HEK293 (cell line): Measurements from ENCODE around the gene VAMP7.

Experiments
- CTCF ChIP-seq: fragments of 450-650 bp; formaldehyde crosslinking; IDR thresholded peaks from 2 replicates; pipeline ENCODE4 v1.5.1; 2016; ENCODE audit warnings: missing biosample characterization, missing genetic modification characterization
- ZBTB1 ChIP-seq: fragments of 450-650 bp; formaldehyde crosslinking; IDR thresholded peaks from 2 replicates; pipeline ENCODE4 v1.5.1; 2016; ENCODE audit warnings: missing biosample characterization, missing genetic modification characterization
- ZBTB49 ChIP-seq: fragments of 450-650 bp; formaldehyde crosslinking; IDR thresholded peaks from 2 replicates; pipeline ENCODE4 v1.5.1; 2016; ENCODE audit warnings: missing biosample characterization, missing genetic modification characterization, low read depth
- ZFP41 ChIP-seq: fragments of 450-650 bp; formaldehyde crosslinking; IDR thresholded peaks from 2 replicates; pipeline ENCODE4 v1.5.1; 2016; ENCODE audit warnings: missing biosample characterization, missing genetic modification characterization, borderline replicate concordance
- ZNF280C ChIP-seq: fragments of 450-650 bp; formaldehyde crosslinking; IDR thresholded peaks from 2 replicates; pipeline ENCODE4 v1.5.1; 2016; ENCODE audit warnings: missing biosample characterization, missing genetic modification characterization
- ZNF580 ChIP-seq: fragments of 450-650 bp; formaldehyde crosslinking; IDR thresholded peaks from 2 replicates; pipeline ENCODE4 v1.5.1; 2016; ENCODE audit warnings: missing biosample characterization, missing genetic modification characterization
- ZNF785 ChIP-seq: fragments of 450-650 bp; formaldehyde crosslinking; IDR thresholded peaks from 2 replicates; pipeline ENCODE4 v1.5.1; 2016; ENCODE audit warnings: missing biosample characterization, missing genetic modification characterization

GRCh38 chrX:155954793-155955192 lies 73.6 kb downstream of the VAMP7 start:
- TF ChIP-seq ZFP41 (tag by site-specific recombination) (no peak), CTCF (tag by site-specific recombination) (no peak), ZNF785 (no peak), ZNF580 (tag by site-specific recombination) (no peak), ZBTB1 (no peak), ZBTB49 (no peak), ZNF280C (no peak)
